A673 (cell line): ENCODE data around the gene ATP8A2.

Experiments
- CTCF ChIP-seq: fragments of 300-800, 200-600 bp; sonication (generic); conservative IDR thresholded peaks from 2 replicates; pipeline ENCODE4 v1.5.1; 2017; ENCODE audit warnings: low read depth, mild to moderate bottlenecking, antibody characterized with exemption, low read length, moderate library complexity, mixed read lengths
- EZH2 ChIP-seq: fragments of 200-600 bp; sonication (generic); IDR thresholded peaks from 2 replicates; pipeline ENCODE4 v1.6.1; 2017; ENCODE audit warnings: borderline replicate concordance, low read depth, mild to moderate bottlenecking, mixed read lengths, antibody characterized with exemption, low read length; ENCODE audit not compliant: poor library complexity, severe bottlenecking

GRCh38 chr13:25771202-25771601, 399.4 kb downstream of the ATP8A2 start:
- TF ChIP-seq CTCF, result no peak
- TF ChIP-seq EZH2, result no peak
